ENCODE results near the gene LRP1. TPM values are rescaled to one million over a fixed set of nuclear protein-coding genes. Genes with fewer than 3 reads are reported as not detected.

LRP1 gene
- total and polyA plus RNA-seq, 2 of the 13 experiments (the other 11 are each of a cell fraction or from before 2014, with no cell fraction given): 14.7 to 30.8 TPM

DNA sequence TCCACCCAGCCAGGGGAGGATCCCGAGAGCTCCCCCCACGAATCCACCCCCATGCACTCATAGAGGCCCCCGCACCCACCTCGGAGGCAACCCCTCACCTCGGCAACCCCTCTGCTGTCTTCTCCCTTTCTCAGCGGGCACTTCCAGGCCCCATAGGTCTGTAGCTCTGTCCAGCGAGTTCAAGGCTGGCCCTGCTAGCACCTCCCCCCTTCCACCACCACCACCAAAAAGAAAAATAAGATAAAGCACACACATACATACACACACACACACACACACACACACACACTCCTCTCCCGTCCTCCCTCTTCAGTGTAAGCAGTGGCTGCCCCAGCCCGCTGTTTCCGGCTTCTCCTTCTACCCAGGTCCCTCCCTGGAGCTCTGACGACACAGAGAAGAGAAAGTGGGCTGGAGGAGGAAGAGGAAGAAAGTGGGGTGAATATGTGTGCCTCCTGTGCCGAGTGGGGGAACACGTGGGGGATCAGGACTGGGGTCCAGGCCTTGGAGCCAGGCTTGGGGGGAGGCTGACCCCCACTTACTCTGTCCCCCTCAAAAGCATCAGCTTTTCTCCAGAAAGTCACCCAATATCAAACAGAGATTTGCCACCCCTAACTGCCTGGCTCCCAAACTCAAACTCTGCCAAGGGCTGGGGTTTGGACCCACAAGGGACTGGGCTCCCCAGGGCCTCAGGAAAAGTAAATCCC lies 17.1 kb upstream of the LRP1 start, which contains the start of gene STAT6 (continued):
- TF ChIP-seq AGO2 (optimal IDR thresholded peaks at IDR 0.05; ENCODE audit: low read depth, low read length) (no peak), ZFAT (CRISPR knock-in tag; conservative IDR thresholded peaks at IDR 0.05) (no peak), CBX2 (IDR thresholded peaks at IDR 0.05; ENCODE audit: low read depth, low read length) (no peak), CBX2 (CRISPR knock-in tag; IDR thresholded peaks at IDR 0.05; ENCODE audit: low read depth) (no peak), ZBTB1 (CRISPR knock-in tag; IDR thresholded peaks at IDR 0.05; ENCODE audit: borderline replicate concordance) (no peak), XRCC5 (optimal IDR thresholded peaks at IDR 0.05; ENCODE audit: low read length) (no peak), FOXM1 (CRISPR knock-in tag; IDR thresholded peaks at IDR 0.05) (no peak), SAFB2 (CRISPR knock-in tag; IDR thresholded peaks at IDR 0.05; ENCODE audit: borderline replicate concordance, low read depth) (no peak; the same call in 1 of the 2 replicates), ZBTB26 (CRISPR knock-in tag; IDR thresholded peaks at IDR 0.05; ENCODE audit: borderline replicate concordance) (no peak), ZBTB33 (CRISPR knock-in tag; IDR thresholded peaks at IDR 0.05) (no peak), ZNF431 (CRISPR knock-in tag; IDR thresholded peaks at IDR 0.05; ENCODE audit: borderline replicate concordance, low read depth) (no peak; the same call in 1 of the 2 replicates), CBX5 (CRISPR knock-in tag; IDR thresholded peaks at IDR 0.05; ENCODE audit: borderline replicate concordance) (peak; percentile 18; the same call in 1 of the 2 replicates), ZNF713 (CRISPR knock-in tag; IDR thresholded peaks at IDR 0.05) (no peak)
- TF ChIP-seq, protein P1, sequence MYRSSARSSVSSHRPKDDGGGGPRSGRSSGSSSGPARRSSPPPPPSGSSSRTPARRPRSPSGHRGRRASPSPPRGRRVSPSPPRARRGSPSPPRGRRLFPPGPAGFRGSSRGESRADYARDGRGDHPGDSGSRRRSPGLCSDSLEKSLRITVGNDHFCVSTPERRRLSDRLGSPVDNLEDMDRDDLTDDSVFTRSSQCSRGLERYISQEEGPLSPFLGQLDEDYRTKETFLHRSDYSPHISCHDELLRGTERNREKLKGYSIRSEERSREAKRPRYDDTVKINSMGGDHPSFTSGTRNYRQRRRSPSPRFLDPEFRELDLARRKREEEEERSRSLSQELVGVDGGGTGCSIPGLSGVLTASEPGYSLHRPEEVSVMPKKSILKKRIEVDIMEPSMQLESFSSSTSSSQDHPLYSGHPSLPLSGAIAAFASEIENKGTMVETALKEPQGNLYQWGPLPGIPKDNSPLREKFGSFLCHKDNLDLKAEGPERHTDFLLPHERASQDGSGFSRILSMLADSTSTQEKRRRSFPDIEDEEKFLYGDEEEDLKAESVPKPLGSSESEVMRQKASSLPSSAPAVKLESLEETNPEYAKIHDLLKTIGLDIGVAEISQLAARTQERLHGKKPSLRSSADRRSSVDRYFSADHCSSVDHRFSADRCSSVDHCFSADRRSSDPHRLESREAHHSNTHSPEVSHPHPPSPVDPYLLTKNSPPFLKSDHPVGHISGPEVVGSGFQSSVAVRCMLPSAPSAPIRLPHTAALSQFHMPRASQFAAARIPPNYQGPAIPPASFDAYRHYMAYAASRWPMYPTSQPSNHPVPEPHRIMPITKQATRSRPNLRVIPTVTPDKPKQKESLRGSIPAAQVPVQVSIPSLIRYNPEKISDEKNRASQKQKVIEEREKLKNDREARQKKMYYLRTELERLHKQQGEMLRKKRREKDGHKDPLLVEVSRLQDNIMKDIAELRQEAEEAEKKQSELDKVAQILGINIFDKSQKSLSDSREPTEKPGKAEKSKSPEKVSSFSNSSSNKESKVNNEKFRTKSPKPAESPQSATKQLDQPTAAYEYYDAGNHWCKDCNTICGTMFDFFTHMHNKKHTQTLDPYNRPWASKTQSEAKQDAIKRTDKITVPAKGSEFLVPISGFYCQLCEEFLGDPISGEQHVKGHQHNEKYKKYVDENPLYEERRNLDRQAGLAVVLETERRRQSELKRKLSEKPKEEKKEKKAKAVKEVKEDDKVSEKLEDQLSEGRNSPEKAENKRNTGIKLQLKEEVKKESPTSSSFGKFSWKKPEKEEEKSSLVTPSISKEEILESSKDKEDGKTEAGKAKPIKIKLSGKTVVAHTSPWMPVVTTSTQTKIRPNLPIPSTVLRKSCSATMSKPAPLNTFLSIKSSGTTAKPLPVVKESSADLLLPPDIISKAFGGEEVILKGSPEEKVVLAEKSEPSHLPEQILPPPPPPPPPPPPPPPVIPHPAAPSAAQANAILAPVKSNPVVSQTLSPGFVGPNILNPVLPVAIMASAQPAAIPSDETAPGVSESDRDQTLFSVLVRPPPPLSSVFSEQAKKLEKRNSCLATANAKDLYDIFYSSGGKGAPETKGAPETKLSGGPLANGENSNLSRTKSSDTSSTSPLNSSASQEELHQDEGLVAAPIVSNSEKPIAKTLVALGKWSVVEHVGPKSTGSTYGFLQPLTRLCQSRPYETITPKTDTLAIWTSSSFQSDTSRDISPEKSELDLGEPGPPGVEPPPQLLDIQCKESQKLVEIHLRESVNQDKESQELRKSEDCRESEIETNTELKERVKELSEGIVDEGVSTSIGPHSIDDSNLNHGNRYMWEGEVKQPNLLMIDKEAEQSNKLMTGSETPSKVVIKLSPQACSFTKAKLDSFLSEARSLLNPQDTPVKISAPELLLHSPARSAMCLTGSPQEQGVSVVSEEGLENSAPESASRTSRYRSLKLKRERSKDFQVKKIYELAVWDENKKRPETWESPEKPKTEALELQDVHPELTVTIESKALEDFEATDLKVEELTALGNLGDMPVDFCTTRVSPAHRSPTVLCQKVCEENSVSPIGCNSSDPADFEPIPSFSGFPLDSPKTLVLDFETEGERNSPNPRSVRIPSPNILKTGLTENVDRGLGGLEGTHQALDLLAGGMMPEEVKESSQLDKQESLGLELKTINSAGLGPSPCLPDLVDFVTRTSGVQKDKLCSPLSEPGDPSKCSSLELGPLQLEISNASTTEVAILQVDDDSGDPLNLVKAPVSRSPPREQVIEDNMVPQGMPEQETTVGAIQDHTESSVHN (CRISPR knock-in tag; IDR thresholded peaks at IDR 0.05): no peak
- TF ChIP-seq, protein P2, sequence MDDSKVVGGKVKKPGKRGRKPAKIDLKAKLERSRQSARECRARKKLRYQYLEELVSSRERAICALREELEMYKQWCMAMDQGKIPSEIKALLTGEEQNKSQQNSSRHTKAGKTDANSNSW (CRISPR knock-in tag; IDR thresholded peaks at IDR 0.05; ENCODE audit: borderline replicate concordance): no peak
- TF ChIP-seq, protein P3, sequence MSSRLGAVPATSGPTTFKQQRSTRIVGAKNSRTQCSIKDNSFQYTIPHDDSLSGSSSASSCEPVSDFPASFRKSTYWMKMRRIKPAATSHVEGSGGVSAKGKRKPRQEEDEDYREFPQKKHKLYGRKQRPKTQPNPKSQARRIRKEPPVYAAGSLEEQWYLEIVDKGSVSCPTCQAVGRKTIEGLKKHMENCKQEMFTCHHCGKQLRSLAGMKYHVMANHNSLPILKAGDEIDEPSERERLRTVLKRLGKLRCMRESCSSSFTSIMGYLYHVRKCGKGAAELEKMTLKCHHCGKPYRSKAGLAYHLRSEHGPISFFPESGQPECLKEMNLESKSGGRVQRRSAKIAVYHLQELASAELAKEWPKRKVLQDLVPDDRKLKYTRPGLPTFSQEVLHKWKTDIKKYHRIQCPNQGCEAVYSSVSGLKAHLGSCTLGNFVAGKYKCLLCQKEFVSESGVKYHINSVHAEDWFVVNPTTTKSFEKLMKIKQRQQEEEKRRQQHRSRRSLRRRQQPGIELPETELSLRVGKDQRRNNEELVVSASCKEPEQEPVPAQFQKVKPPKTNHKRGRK (CRISPR knock-in tag; IDR thresholded peaks at IDR 0.05): no peak

Measured in HepG2 (cell line).